ENCODE data around the gene CLIP2. TPM values are rescaled to one million over a fixed set of nuclear protein-coding genes. Genes with fewer than 3 reads are reported as not detected.
"Not testable (repeated sequence)": the region's sequence is repeated elsewhere in the genome, so short reads cannot be mapped to it uniquely, and the experiment has no call there.

Gene CLIP2
- polyA plus RNA-seq, 1 donor from 2014 or later: 25.7 TPM

DNA sequence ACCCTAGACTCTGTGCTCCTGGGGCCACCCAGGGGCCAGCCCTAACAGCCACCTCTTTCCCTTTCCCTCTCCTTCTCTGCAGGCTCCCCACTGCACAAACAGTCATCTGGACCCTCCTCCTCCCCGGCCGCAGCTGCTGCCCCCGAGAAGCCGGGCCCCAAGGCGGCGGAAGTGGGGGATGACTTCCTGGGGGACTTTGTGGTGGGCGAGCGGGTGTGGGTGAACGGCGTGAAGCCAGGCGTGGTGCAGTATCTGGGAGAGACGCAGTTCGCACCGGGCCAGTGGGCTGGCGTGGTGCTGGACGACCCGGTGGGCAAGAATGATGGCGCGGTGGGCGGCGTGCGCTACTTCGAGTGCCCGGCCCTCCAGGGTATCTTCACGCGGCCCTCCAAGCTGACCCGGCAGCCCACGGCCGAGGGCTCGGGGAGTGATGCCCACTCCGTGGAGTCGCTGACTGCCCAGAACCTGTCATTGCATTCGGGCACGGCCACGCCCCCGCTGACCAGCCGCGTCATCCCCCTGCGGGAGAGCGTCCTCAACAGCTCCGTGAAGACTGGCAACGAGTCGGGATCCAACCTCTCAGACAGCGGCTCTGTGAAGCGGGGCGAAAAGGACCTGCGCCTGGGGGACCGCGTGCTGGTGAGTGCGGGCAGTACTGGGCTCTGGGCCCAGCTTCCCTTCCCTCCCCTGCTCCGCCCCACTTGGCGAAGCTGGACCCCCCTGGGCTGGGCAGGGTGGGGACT, 49.3 kb downstream of the CLIP2 start:
- Histone ChIP-seq H3K4me2 (ENCODE audit: low read length) (no peak overlapping the region), H3K27me3 (ENCODE audit: insufficient read depth, low read depth, low read length) (no peaks in the 10 kb centered on the region), H3F3A (ENCODE audit: insufficient read depth, low read length, poor library complexity, severe bottlenecking) (no peaks in the 10 kb centered on the region), H3K27ac (ENCODE audit: low read length) (no peak overlapping the region), H4K20me1 (ENCODE audit: insufficient read depth) (no peaks in the 10 kb centered on the region), H3K9me3 (ENCODE audit: low read length) (no peaks in the 10 kb centered on the region), H2AFZ (ENCODE audit: low read depth, low read length) (no peak overlapping the region), H3K4me3 (ENCODE audit: low read length) (no peak overlapping the region), H3K36me3 (ENCODE audit: insufficient read depth, low read length) (no peaks in the 10 kb centered on the region), H3K9ac (ENCODE audit: low read length) (no peak overlapping the region), H3K9me2 (ENCODE audit: insufficient read depth, low read length) (no peaks in the 10 kb centered on the region), H3K79me2 (replicated peaks; ENCODE audit: insufficient read depth, low read length) (no peaks in the 10 kb centered on the region)
- no peak for TF ChIP-seq POLR2AphosphoS5 (IDR thresholded peaks at IDR 0.05)
- no peak for TF ChIP-seq RAD21 (conservative IDR thresholded peaks at IDR 0.05)
- no peak for TF ChIP-seq MXI1 (conservative IDR thresholded peaks at IDR 0.05; ENCODE audit: poor library complexity, severe bottlenecking)
- TF ChIP-seq, protein P1, sequence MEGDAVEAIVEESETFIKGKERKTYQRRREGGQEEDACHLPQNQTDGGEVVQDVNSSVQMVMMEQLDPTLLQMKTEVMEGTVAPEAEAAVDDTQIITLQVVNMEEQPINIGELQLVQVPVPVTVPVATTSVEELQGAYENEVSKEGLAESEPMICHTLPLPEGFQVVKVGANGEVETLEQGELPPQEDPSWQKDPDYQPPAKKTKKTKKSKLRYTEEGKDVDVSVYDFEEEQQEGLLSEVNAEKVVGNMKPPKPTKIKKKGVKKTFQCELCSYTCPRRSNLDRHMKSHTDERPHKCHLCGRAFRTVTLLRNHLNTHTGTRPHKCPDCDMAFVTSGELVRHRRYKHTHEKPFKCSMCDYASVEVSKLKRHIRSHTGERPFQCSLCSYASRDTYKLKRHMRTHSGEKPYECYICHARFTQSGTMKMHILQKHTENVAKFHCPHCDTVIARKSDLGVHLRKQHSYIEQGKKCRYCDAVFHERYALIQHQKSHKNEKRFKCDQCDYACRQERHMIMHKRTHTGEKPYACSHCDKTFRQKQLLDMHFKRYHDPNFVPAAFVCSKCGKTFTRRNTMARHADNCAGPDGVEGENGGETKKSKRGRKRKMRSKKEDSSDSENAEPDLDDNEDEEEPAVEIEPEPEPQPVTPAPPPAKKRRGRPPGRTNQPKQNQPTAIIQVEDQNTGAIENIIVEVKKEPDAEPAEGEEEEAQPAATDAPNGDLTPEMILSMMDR (IDR thresholded peaks at IDR 0.05; ENCODE audit: poor library complexity, severe bottlenecking): no peak
- TF ChIP-seq, protein P2, sequence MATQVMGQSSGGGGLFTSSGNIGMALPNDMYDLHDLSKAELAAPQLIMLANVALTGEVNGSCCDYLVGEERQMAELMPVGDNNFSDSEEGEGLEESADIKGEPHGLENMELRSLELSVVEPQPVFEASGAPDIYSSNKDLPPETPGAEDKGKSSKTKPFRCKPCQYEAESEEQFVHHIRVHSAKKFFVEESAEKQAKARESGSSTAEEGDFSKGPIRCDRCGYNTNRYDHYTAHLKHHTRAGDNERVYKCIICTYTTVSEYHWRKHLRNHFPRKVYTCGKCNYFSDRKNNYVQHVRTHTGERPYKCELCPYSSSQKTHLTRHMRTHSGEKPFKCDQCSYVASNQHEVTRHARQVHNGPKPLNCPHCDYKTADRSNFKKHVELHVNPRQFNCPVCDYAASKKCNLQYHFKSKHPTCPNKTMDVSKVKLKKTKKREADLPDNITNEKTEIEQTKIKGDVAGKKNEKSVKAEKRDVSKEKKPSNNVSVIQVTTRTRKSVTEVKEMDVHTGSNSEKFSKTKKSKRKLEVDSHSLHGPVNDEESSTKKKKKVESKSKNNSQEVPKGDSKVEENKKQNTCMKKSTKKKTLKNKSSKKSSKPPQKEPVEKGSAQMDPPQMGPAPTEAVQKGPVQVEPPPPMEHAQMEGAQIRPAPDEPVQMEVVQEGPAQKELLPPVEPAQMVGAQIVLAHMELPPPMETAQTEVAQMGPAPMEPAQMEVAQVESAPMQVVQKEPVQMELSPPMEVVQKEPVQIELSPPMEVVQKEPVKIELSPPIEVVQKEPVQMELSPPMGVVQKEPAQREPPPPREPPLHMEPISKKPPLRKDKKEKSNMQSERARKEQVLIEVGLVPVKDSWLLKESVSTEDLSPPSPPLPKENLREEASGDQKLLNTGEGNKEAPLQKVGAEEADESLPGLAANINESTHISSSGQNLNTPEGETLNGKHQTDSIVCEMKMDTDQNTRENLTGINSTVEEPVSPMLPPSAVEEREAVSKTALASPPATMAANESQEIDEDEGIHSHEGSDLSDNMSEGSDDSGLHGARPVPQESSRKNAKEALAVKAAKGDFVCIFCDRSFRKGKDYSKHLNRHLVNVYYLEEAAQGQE (IDR thresholded peaks at IDR 0.05; ENCODE audit: borderline replicate concordance): no peak
- no peak for TF ChIP-seq TAF1 (IDR thresholded peaks at IDR 0.05; ENCODE audit: low read depth)
- no peak for TF ChIP-seq EZH2 (IDR thresholded peaks at IDR 0.05; ENCODE audit: borderline replicate concordance, insufficient read depth, low read length, poor library complexity, severe bottlenecking)
- TF ChIP-seq EP300 (conservative IDR thresholded peaks at IDR 0.05; ENCODE audit: poor library complexity, severe bottlenecking): no peak
- no peak for TF ChIP-seq SMC3 (conservative IDR thresholded peaks at IDR 0.05; ENCODE audit: poor library complexity)

DNA sequence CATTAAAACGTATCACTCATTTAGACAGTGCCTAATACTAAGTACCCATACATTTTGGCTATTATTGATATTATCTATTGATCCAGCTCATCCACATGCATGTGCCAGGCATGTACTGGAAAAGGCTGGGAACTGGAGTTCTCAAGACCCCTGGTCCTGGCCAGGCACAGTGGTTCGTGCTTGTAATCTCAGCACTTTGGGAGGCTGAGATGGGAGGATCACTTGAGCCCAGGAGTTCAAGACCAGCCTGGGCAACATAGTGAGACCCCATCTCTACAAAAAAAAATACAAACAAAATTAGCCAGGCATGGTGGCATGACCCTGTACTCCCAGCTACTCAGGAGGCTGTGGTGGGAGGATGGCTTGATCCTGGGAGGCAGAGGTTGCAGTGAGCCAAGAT, 50.4 kb downstream of the CLIP2 start:
- not testable (repeated sequence) for H3K79me2 ChIP-seq (replicated peaks; ENCODE audit: insufficient read depth, low read length); H3K27ac ChIP-seq (ENCODE audit: low read length); H3K9me2 ChIP-seq (ENCODE audit: insufficient read depth, low read length); H3K36me3 ChIP-seq (ENCODE audit: insufficient read depth, low read length); H3K4me2 ChIP-seq (ENCODE audit: low read length); H3K9ac ChIP-seq (ENCODE audit: low read length); H3K9me3 ChIP-seq (ENCODE audit: low read length); H4K20me1 ChIP-seq (ENCODE audit: insufficient read depth); H3F3A ChIP-seq (ENCODE audit: insufficient read depth, low read length, poor library complexity, severe bottlenecking); H3K27me3 ChIP-seq (ENCODE audit: insufficient read depth, low read depth, low read length); H3K4me3 ChIP-seq (ENCODE audit: low read length); H2AFZ ChIP-seq (ENCODE audit: low read depth, low read length)

Data from neural cell (in vitro differentiated cells).